IPS-20b (cell line): Measurements from ENCODE around the gene PIK3R5.

Experiments
- H3K27ac ChIP-seq: one replicate; pipeline ENCODE4 v1.5.1; 2013; ENCODE audit warnings: low read length
- H3K27me3 ChIP-seq: 2 replicates; pipeline ENCODE4 v1.6.1; 2013; ENCODE audit warnings: mild to moderate bottlenecking, low read length, inconsistent platforms; ENCODE audit not compliant: insufficient read depth
- H3K36me3 ChIP-seq: 2 replicates; pipeline ENCODE4 v1.6.1; 2013; ENCODE audit warnings: low read depth, mild to moderate bottlenecking, inconsistent platforms, low read length, moderate library complexity; ENCODE audit not compliant: insufficient read depth
- H3K4me1 ChIP-seq: 2 replicates; pipeline ENCODE4 v1.6.1; 2013; ENCODE audit warnings: mild to moderate bottlenecking, control low read depth, inconsistent platforms, low read length, moderate library complexity; ENCODE audit not compliant: insufficient read depth
- H3K4me3 ChIP-seq: 2 replicates; pipeline ENCODE4 v1.5.1; 2013; ENCODE audit warnings: mild to moderate bottlenecking, low read length, inconsistent platforms
- H3K9ac ChIP-seq: 2 replicates; pipeline ENCODE4 v1.6.1; 2013; ENCODE audit warnings: low read depth, mild to moderate bottlenecking, inconsistent platforms, low read length, moderate library complexity
- H3K9me3 ChIP-seq: 2 replicates; pipeline ENCODE4 v1.6.1; 2013; ENCODE audit warnings: mild to moderate bottlenecking, low read depth, low read length, inconsistent platforms; ENCODE audit not compliant: insufficient read depth

PIK3R5 gene

GRCh38 chr17:8960325-8961140 lies 5.0 kb downstream of the PIK3R5 start:
- Histone ChIP-seq H3K27ac (no peak overlapping the region), H3K9me3 (no peaks in the 10 kb centered on the region), H3K4me3 (no peak overlapping the region), H3K9ac (no peak overlapping the region), H3K27me3 (peaks cover 27% of the 10 kb centered on the region), H3K36me3 (no peaks in the 10 kb centered on the region), H3K4me1 (no peaks in the 10 kb centered on the region)

- no peak overlapping the region for H3K9ac ChIP-seq
- no peak overlapping the region for H3K27ac ChIP-seq
- no peaks in the 10 kb centered on the region for H3K9me3 ChIP-seq
- H3K36me3 ChIP-seq: no peaks in the 10 kb centered on the region
- peaks cover 16% of the 10 kb centered on the region for H3K27me3 ChIP-seq
- no peaks in the 10 kb centered on the region for H3K4me1 ChIP-seq
- no peak overlapping the region for H3K4me3 ChIP-seq
Observed at GRCh38 chr17:8959312-8959918, 6.1 kb downstream of the PIK3R5 start.

GRCh38 chr17:8957721-8958120 lies 7.8 kb downstream of the PIK3R5 start:
- no peak overlapping the region for H3K27ac ChIP-seq
- no peaks in the 10 kb centered on the region; the same call in 1 of the 2 replicates for H3K27me3 ChIP-seq
- no peaks in the 10 kb centered on the region for H3K4me1 ChIP-seq
- no peak overlapping the region for H3K4me3 ChIP-seq
- H3K36me3 ChIP-seq: no peaks in the 10 kb centered on the region
- no peak overlapping the region for H3K9ac ChIP-seq
- no peaks in the 10 kb centered on the region for H3K9me3 ChIP-seq

GRCh38 chr17:8956465-8956902 lies 9.0 kb downstream of the PIK3R5 start:
- no peak overlapping the region for H3K4me3 ChIP-seq
- H3K36me3 ChIP-seq: no peaks in the 10 kb centered on the region
- no peak overlapping the region for H3K9ac ChIP-seq
- H3K4me1 ChIP-seq: no peaks in the 10 kb centered on the region
- H3K27me3 ChIP-seq: no peaks in the 10 kb centered on the region; the same call in 1 of the 2 replicates
- H3K9me3 ChIP-seq: no peaks in the 10 kb centered on the region
- no peak overlapping the region for H3K27ac ChIP-seq

- H3K4me3 ChIP-seq: no peak overlapping the region
- H3K9ac ChIP-seq: no peak overlapping the region
- H3K27ac ChIP-seq: no peak overlapping the region
- H3K36me3 ChIP-seq: no peaks in the 10 kb centered on the region
- no peaks in the 10 kb centered on the region; the same call in 1 of the 2 replicates for H3K27me3 ChIP-seq
- no peaks in the 10 kb centered on the region for H3K9me3 ChIP-seq
- no peaks in the 10 kb centered on the region for H3K4me1 ChIP-seq
Observed at GRCh38 chr17:8955021-8955959, 10.2 kb downstream of the PIK3R5 start.

- H3K36me3 ChIP-seq: no peaks in the 10 kb centered on the region
- H3K27me3 ChIP-seq: no peaks in the 10 kb centered on the region; the same call in 1 of the 2 replicates
- no peak overlapping the region for H3K9ac ChIP-seq
- no peaks in the 10 kb centered on the region for H3K4me1 ChIP-seq
- H3K4me3 ChIP-seq: no peak overlapping the region
- H3K9me3 ChIP-seq: no peaks in the 10 kb centered on the region
- H3K27ac ChIP-seq: no peak overlapping the region
Observed at GRCh38 chr17:8954339-8954738, 11.2 kb downstream of the PIK3R5 start.

GRCh38 chr17:8953156-8953885 lies 12.2 kb downstream of the PIK3R5 start:
- Histone ChIP-seq H3K36me3 (no peaks in the 10 kb centered on the region), H3K27ac (no peak overlapping the region), H3K9ac (no peak overlapping the region), H3K4me1 (no peaks in the 10 kb centered on the region), H3K9me3 (no peaks in the 10 kb centered on the region), H3K27me3 (no peaks in the 10 kb centered on the region; the same call in 1 of the 2 replicates), H3K4me3 (no peak overlapping the region)

- no peak overlapping the region for H3K27ac ChIP-seq
- H3K9ac ChIP-seq: no peak overlapping the region
- no peaks in the 10 kb centered on the region for H3K4me1 ChIP-seq
- no peaks in the 10 kb centered on the region for H3K9me3 ChIP-seq
- no peaks in the 10 kb centered on the region; the same call in 1 of the 2 replicates for H3K27me3 ChIP-seq
- H3K4me3 ChIP-seq: no peak overlapping the region
- no peaks in the 10 kb centered on the region for H3K36me3 ChIP-seq
Observed at GRCh38 chr17:8952191-8952590, 13.3 kb downstream of the PIK3R5 start.

GRCh38 chr17:8951206-8951605 lies 14.3 kb downstream of the PIK3R5 start:
- no peaks in the 10 kb centered on the region for H3K36me3 ChIP-seq
- no peaks in the 10 kb centered on the region; the same call in 1 of the 2 replicates for H3K27me3 ChIP-seq
- H3K4me1 ChIP-seq: no peaks in the 10 kb centered on the region
- H3K9ac ChIP-seq: no peak overlapping the region
- no peak overlapping the region for H3K4me3 ChIP-seq
- H3K27ac ChIP-seq: no peak overlapping the region
- no peaks in the 10 kb centered on the region for H3K9me3 ChIP-seq

GRCh38 chr17:8949061-8949661 lies 16.3 kb downstream of the PIK3R5 start:
- Histone ChIP-seq H3K9me3 (no peaks in the 10 kb centered on the region), H3K27ac (no peak overlapping the region), H3K4me1 (no peaks in the 10 kb centered on the region), H3K36me3 (no peaks in the 10 kb centered on the region), H3K9ac (no peak overlapping the region), H3K27me3 (no peaks in the 10 kb centered on the region; the same call in 1 of the 2 replicates), H3K4me3 (no peak overlapping the region)
